ENCODE measurements around the gene TMEM62.
"Not testable (repeated sequence)": the region's sequence is repeated elsewhere in the genome, so short reads cannot be mapped to it uniquely, and the experiment has no call there.

The TMEM62 gene

DNA sequence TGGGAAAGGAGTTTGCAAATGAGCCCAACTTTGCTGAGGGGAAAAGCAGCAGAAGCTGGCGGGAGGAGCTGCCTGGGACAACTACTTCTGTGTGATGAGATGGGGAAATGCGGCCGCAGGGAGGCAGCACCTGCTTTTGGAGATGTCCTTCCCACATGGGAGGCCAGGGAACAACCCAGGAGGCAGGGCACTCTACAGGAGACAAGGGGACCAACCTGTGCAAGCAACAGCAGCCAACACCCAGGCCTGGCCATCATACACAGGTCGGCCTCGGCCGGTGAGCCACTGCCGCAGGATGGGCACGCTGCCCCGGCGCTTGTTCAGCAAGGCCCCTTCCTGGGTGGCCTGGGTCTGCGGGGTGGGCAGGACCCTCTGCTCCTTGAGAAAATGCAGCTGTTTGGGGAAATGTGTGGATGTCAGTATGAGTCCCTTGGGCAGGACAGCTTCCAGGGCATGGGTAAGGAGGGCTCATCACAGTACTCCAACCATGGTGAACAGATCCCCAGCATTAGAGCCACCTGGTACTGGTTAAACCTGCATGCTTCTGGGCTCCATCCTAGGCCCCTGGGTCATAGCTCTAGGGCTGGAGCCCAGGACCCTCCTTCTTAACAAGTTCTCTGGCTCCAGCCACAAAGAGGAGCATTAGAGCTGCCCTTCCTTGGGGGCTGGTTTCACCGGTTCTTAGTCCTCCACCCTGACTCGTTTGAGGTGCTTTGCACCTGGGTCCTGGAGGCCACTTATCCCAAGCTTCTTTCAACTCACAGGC lies 75.9 kb downstream of the TMEM62 start:
- DNase-seq (ENCODE audit: low read depth in 2 of 2): no peak

DNA sequence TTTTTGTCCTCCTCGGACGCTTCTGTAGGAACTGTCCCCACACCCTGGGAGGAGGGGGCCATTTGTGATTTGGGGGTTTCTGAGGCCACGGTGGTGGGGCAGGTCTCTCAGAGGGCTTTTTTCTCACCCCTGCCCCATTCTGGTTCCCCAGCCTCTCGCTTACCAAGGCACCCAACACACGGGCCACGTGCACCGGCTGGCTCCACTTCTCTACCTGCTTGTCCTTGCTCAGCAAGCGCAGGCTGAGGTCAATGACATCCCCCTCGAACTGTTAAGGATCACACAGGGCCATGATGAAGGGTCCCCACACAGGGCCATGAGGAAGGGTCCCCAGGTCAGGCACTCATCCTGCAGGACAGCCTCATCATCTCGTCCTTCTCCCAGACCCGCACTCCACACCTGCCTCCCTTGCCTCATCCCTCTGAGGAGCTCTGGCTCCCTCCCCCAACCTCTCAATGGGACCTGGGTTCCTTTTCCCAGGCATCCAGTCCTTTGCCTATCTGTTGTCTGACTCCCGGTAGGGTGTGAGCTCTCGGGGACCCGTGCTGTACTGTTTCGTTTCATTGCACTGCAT lies 76.9 kb downstream of the TMEM62 start:
- no peak for DNase-seq (ENCODE audit: low read depth in 2 of 2)

DNA sequence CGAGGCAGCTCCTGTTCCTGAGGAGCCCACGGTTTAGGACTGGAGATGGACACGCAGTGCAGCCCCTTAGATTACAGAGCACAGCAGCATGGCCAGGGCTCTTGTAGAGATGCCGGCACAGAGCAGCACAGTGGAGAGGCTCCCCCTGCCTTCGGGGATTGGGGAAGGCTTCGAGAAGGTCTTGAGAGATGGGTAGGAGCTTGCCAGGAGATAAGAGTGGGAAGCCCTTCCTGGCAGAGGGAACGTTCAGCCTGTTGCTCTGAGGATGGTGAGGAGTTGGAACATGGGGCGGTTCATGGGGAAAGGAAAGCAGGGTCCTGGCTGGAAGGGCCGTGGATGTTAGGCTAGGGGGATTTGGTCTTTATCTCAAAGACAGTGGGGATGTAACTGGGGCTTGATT lies 77.4 kb downstream of the TMEM62 start:
- no peak for DNase-seq (ENCODE audit: low read depth in 2 of 2)

DNA sequence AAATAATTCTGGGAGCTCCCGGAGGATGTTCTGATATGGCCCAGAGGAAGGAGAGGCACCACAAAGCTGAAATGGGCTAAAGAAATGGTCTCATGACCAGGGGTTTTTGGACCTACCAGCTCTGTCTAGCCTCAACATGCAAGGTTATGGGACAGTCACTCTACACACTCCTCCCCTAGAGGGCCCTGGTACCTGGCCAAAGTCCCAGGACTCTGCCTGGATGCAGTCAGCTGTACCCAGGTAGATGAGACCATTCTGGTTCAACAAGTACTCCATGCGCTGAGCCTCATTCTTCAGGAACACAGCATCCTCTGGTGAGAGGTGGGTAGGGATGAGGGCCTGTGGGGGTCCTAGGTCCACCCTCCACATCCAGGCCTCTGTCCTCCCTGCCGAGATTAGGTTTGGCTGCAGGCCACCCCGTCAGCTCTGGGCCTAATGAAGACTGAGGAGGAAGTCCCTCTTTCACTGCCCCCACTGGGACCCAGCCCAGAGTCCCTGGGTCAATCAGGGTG lies 77.9 kb downstream of the TMEM62 start:
- no peak for DNase-seq (ENCODE audit: low read depth in 2 of 2)

DNA sequence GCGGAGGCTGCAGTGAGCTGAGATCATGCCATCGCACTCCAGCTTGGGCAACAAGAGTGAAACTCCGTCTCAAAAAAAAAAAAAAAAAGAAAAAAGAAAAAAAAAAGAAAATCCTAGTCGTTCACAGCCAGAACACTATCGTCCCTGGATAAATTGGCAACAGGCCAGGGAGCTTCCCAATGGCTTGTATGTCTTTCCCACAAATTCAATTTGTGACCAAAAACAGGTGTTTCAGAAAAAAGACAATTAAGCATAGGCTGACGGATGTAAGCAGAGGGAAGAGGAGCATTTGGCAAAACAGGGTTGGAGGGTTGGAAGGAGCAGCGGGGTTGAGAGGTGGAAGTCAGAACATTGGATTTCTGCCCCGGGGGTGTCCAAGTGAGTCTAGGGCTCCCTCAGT lies 78.9 kb downstream of the TMEM62 start:
- no peak for DNase-seq (ENCODE audit: low read depth in 2 of 2)

DNA sequence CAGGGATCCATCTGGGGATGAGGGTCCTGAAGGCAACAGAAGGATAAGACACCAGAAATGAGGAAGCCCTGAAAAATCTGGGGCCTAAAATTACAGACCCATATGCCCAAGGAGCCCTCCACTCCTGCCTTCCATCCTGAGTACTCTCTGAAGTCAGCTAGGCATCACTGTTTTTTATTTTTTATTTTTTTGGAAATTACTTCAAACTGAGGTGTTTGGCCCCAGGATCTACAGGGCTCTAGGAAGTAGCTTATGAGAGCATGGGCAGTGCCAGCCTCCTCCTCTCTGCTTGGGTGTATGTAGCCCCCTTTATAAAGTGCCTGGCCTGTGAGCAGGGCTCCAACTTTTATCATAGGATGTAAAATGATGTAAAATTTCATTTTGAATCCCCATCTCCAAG lies 79.6 kb downstream of the TMEM62 start:
- no peak for DNase-seq (ENCODE audit: low read depth in 2 of 2)

DNA sequence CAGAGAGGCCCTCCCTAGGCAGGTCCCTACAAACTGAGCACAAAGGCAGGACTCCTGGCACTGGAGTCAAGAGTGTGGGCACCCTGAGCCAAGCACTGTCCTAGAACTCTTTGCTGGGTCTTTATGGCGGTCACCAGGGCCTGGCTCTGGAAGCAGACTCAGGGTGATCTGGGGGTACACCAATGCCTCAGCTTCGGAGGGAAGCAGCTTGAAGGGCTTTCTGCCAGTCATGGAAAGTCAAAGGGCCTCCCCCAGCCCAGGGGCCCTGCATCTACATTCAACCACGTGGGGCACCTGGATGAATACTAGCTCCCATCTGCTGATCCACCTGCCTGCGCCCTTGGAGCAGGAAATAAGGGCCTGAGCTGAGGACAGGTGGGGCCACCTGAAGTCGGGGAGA lies 80.1 kb downstream of the TMEM62 start:
- DNase-seq (ENCODE audit: low read depth in 2 of 2): no peak

DNA sequence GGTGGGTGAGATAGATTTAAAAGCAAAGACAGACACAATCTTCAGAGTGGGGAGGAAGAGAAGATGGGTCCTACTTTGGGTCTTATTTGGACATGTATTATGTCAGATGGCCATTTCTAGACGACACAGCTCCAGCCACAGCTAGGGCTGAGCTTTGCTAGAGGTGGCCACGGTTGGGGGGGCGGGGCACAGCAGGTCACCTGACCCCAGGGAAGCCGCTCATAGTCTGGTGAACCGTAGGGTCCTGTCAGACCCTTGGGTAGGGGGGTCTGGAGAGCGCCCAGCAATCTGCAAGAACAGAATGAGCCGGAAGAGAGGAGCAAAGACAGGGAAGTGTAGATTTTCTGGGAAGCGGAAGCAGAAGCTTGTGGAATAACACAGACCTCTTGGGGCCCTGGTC lies 80.8 kb downstream of the TMEM62 start:
- no peak for DNase-seq (ENCODE audit: low read depth in 2 of 2)

DNA sequence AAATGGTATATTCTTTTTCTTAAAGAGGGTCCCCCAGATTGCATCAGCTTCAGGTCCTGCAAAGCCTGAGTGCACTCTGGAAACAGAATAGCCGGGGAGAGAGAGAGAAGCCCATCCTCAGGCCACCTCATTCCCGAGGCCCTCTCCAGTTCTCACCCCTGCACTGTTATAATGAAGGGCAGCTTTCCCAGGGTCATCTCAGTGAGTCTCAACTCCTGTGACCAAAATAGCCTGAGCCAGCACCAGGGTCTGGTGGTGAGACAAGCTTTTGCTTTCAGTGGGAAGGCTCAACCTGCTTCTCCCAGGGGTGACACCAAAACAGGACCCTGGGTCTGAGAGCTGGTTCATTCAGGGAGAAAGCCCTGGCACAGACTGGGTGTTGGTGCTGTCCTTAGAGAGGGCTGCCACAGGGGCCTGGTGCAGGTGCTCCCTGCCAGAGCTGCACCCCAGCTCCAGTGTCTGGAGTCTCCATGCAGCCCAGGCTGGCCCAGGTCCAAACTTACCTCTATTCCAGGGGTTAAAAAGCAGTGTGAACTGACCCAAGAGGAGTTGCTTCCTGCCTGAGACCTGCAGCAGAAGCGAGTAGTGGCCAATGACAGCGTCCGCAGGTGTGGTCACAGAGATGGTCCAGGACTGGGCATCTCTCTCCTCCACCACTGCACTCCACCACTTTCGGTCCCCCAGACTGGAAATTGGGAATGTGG lies 81.4 kb downstream of the TMEM62 start:
- no peak for DNase-seq (ENCODE audit: low read depth in 2 of 2)

DNA sequence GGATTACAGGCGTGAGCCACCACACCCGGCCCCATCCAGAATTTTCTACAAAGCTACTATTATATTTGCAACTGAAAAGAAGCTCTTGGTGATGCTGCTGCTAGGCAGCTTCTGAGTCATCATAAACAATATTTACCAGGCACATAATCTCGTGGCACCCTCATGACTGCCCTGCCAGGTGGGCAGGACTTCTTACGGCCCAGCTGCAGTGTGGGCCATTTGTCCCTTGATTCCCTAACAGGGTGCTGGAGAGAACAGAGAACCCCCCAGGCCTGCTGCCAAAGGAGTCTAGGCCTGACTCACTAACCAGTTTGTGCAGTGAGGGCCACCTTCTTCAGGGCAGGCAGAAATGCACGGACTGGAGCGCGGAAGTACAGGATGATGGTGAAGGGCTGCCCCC lies 82.6 kb downstream of the TMEM62 start:
- DNase-seq (ENCODE audit: low read depth in 2 of 2): no peak

DNA sequence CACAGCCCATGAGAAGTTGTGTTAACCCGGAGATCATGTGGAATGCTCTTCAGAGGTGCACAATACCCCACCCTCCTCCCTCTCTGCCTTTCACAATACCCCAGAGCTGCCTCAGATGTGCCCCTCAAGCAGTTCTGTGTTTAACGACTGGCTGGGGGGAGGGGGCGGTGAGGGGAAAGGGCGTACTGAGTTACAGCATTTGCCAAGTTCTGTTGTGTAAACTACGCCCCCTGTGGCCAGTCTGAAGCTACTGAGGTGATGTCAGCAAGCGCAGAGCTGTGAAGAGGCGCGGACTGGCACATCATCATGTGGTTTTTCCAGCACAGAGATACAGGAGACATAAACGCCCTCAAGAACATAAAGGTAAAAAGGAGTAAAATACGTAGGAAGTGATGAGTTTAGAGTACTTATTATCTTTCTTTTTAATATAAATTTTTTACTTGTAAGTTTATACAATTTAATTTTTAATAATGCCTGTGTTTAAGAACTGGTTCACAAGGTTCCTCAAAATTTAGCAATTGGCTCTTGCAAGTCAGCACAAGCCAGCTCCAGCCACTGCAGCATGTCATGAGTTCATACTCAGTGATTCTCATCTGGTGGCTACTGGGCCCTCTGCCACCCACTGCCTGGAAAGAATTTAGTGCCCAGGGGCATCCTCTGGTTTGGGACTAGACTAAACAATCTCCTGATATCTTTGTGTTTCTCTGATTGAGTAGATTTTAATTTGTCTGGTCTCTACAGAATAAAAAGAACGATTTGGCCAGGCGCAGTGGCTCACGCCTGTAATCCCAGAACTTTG lies 85.7 kb downstream of the TMEM62 start:
- no peak for DNase-seq (ENCODE audit: low read depth in 2 of 2)

DNA sequence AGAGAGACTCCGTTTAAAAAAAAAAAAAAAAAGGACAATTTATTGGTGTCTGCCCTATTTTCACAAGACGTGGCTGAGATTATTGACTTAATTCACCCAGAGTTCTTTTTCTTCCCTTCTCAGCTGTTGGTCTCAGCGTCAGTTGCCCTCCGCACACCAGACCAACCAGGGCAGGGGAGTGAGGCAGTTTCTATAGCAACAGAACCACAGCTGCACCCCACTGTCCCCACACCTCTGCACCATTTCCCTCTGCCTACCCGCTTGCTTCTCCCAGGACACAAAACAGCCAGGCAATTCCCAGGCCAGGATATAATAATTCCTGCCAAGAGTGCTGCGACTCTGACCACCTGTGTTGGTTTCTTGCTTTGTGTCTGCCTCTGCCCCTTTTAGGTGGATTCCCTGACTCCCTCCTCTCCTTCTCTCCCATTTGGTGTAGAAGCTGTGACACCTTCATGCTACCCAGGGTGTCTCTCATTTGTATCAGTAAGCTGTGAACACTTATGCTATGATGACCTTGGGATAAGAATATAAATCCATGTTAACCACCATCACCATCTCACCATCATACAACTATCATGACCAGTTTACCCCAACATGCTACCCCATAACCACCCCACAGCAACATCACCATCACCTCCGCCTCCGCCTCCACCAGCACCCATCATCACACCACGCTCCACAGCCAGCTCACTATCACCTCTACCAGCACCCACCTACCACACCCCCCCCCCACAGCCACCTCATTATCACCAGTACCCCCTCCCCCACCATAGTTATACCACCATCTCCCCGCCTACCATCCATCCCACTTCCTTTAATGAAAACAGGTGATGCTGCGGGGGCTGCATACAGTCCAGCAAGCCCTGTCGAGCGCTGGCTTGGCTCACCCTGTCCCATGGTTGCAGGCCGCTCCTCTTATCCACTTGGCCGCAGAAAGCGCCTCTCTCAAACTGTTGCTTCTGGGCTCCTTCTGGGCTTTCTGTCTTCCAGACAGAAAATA lies 86.8 kb downstream of the TMEM62 start:
- DNase-seq (ENCODE audit: low read depth in 2 of 2): no peak

DNA sequence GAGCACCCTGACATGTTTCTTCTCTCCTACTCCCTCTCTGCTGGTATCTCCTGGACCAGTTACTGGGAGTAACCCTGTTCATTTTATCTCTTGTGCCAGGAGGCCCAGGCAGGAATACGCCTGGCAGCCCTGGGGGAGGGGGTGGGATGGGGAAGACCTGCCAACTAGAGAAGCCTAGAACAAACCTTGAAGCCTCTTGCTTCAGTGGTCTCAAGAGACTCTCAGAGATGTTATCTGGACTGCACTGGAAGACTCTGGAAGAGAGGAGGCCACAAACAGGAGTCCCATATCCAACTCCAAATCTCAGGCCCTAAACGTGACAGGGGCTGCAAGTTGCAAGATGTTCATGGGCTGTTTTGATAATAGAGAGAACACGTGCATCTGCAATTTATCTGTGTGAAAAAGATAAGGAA lies 87.6 kb downstream of the TMEM62 start, which contains the start of gene EPB42:
Gene EPB42 (minus strand): TSS at position 28 of the 413 bp plus-strand sequence. CDS start 193 bp downstream, outside the sequence.
- no peak for DNase-seq (ENCODE audit: low read depth in 2 of 2)

DNA sequence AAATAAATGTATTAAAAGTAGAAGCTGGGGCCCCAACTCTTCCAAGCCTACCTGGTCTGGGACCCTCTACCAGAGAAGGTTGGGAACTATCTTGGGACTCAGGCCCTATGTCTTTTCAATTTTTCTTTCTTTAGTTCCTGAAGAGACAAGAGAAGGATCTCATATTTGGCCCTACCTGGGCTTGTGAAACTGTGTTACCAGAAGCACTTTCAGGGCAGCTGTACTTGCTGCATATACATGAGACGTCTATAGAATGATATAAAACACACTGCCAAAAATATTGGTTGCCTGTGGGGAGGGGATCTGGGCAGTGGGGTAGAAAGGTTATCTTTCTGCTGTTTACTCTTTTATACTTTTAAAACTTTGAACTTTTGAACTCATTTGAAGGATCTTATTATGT lies 88.0 kb downstream of the TMEM62 start:
- DNase-seq (ENCODE audit: low read depth in 2 of 2): no peak

DNA sequence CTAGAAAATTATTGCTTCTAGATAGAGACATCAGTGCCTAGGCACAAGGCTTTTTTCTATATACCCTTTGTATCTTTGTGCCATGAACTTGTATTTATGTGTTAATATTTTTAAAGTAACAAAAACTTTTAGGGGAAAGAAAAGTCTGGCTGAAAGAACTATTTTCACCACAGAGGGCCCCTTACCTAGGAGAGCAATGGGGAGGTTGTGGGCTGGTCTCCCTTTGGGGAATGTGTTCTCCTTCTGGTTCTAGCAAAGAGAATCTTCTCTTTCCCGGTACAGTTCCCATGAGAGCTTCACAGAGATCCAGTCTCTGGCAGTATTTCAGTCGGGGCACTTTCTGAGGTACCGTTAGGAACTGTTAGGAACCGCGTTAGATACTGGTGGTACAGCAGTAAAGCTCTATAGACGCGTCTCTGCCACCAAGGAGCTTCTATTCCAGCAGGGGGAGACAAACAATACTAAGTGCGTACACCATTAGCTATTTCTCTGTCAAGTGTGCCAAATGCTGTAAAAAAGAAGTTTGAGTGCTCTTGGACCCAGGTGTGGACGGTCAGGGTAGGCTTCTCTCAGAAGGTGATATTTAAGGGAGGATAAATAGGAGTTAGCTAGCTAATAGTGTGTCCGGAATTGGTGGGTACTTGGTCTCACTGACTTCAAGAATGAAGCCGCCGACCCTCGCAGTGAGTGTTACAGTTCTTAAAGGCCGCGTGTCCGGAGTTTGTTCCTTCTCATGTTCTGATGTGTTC lies 92.0 kb downstream of the TMEM62 start:
- DNase-seq (ENCODE audit: low read depth in 2 of 2): peak in 1 of 2 experiments; percentile 16

DNA sequence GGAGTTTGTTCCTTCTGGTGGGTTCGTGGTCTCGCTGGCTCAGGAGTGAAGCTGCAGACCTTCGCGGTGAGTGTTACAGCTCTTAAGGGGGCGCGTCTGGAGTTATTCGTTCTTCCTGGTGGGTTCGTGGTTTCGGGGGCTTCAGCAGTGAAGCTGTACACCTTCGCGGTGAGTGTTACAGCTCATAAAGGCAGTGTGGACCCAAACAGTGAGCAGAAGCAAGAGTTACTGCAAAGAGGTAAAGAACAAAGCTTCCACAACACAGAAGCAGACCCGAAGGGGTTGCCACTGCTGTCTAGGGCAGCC lies 92.5 kb downstream of the TMEM62 start:
- DNase-seq (ENCODE audit: low read depth in 2 of 2): not testable (repeated sequence)

DNA sequence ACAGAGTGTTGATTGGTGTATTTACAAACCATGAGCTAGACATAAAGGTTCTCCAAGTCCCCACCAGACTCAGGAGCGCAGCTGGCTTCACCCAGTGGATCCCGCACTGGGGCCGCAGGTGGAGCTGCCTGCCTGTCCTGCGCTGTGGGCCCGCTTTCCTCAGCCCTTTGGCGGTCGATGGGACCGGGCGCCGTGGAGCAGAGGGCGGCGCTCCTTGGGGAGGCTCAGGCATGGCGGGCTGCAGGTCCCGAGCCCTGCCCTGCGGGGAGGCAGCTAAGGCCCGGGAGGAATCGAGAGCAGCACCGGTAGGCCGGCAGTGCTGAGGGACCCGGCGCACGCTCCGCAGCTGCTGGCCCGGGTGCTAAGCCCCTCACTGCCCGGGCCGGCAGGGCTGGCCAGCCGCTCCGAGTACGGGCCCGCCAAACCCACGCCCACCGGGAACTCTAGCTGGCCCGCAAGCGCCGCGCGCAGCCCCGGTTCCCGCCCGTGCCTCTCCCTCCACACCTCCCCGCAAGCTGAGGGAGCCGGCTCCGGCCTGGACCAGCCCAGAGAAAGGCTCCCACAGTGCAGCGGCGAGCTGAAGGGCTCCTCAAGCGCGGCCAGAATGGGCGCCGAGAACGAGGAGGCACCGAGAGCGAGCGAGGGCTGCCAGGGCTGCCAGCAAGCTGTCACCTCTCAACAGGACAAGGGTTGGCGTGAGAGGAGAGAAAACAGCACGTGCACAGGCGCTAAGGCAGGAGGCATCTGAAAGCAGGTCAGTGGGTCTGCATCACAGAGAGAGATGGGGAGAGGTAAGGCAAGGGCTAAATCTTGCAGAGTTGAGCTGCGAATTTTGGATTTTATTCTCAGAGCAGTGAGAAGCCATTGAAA lies 93.3 kb downstream of the TMEM62 start:
- DNase-seq (ENCODE audit: low read depth in 2 of 2): no peak

DNA sequence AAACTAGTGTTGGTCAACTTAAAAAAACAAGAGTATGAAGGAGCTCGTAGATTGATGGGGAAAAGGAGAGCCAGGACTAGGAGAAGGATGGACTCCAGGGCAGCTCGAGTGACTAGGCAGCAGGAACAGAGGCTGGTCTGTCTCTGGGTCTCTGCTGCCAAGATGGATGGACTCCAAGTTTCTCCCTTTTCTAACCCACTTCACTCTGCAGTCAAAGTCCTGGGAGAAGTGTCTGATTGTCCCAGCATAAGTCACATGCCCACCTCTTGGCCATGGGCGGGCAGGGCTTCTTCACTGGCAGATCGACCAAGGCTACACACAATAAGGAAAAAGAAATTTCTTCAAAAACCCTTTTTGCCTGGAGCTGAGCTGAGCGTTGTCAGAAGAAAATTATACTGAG lies 96.6 kb downstream of the TMEM62 start:
- DNase-seq (ENCODE audit: low read depth in 2 of 2): no peak

DNA sequence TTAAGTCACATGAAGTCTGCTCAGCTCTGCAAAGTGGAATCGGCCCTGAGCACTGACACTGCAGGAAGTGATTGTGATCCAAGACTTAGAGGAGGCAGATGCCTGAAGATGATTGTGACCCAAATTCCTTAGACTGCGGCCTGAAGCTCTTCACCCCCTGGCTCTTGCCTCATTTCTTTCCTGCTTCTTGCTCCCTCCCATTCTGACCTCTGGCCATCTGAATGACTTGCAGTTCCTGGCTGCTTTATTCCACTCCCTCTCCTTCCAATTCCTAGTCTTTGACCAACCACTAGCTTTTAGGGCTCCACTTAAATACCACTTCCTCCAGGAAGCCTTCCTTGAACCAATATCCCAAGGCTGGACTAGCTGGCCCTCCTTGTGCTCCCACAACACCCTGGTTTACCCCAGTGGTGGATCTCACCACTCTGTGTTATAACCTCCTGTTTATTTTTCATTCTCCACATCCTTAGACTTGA lies 97.3 kb downstream of the TMEM62 start:
- DNase-seq (ENCODE audit: low read depth in 2 of 2): no peak

All from fibroblast of skin of left biceps (primary cell).